Keratinocyte (primary cell): ENCODE measurements around the gene MYO9A.

Experiments used
- CTCF ChIP-seq, 3 experiments: IDR thresholded peaks in 1 of 3; conservative IDR thresholded peaks in 1 of 3; optimal IDR thresholded peaks in 1 of 3; 2 replicates in 2 of 3; 3 replicates in 1 of 3; pipeline versions ENCODE3 to v1.5.1; 2011; ENCODE audit warnings: low read length in 3 of 3, mild to moderate bottlenecking in 3 of 3, moderate library complexity in 2 of 3, control low read depth in 1 of 3, inconsistent platforms in 1 of 3; ENCODE audit not compliant: insufficient read depth in 2 of 3; ENCODE audit errors: extremely low read depth in 1 of 3
- EZH2 ChIP-seq: IDR thresholded peaks from one replicate; pipeline ENCODE4 v1.6.1; 2012; ENCODE audit warnings: inconsistent platforms, mild to moderate bottlenecking, low read length, moderate library complexity

GRCh38 chr15:72127724-72128322 lies 9.9 kb upstream of the MYO9A start:
- TF ChIP-seq EZH2 (no peak), CTCF (optimal IDR thresholded peaks at IDR 0.05 in 1 of 3, IDR thresholded peaks at IDR 0.05 in 1 of 3, conservative IDR thresholded peaks at IDR 0.05 in 1 of 3; ENCODE audit: extremely low read depth in 1 of 3, insufficient read depth in 2 of 3, low read length in 3 of 3) (no peak)
